ENCODE results near the gene TMEM150B. TPM values are rescaled to one million over a fixed set of nuclear protein-coding genes. Genes with fewer than 3 reads are reported as not detected.

TMEM150B gene
- total RNA-seq, 1 donor from 2014 or later = not detected

- H3K36me3 Mint-ChIP-seq (ENCODE audit: low read depth) = no peaks in the 10 kb centered on the region
- H3K27ac Mint-ChIP-seq (ENCODE audit: unreplicated experiment) = no peak overlapping the region
- TF ChIP-seq CTCF (IDR thresholded peaks at IDR 0.05) = no peak
- no peak overlapping the region for H3K4me3 Mint-ChIP-seq (ENCODE audit: unreplicated experiment)
- H3K4me1 Mint-ChIP-seq (ENCODE audit: low read depth) = peaks cover 4% of the 10 kb centered on the region
- DNase-seq (ENCODE audit: low spot score) = no peak
- peaks cover 3% of the 10 kb centered on the region for H3K9me3 Mint-ChIP-seq (ENCODE audit: low read depth)
- H3K27me3 Mint-ChIP-seq (ENCODE audit: low read depth) = peaks cover under 1% of the 10 kb centered on the region
Observed at GRCh38 chr19:55316646-55317045, 8.5 kb downstream of the TMEM150B start.

DNA sequence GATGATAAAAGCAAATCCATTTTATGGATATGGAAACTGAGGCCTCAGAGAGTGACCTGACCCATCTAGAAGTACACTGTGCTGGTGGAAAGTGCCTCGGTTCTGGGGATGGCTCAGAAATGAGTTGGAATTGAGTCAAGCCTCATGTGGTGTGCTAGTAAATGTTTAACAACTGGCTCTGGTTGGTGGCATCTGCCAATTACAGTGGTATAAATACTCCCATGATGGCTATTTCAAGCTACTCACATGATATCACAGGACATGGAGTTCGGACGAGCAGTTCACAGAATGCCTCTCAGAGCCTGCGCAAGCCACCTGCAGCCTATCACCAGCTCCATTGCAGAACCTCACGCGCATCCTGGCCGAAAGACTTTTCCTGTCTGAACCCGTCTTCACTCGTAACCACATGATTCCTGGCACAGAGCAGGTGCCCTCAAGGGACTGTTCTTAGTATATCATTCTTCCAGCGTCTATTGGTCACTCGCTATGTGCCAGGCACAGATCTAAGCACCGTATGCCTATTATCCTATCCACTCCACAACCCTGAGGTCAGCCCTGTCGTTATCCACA, 9.1 kb downstream of the TMEM150B start:
- TF ChIP-seq CTCF (IDR thresholded peaks at IDR 0.05) = no peak
- peaks cover 3% of the 10 kb centered on the region for H3K9me3 Mint-ChIP-seq (ENCODE audit: low read depth)
- DNase-seq (ENCODE audit: low spot score) = no peak
- no peaks in the 10 kb centered on the region for H3K36me3 Mint-ChIP-seq (ENCODE audit: low read depth)
- H3K4me3 Mint-ChIP-seq (ENCODE audit: unreplicated experiment) = no peak overlapping the region
- H3K27ac Mint-ChIP-seq (ENCODE audit: unreplicated experiment) = no peak overlapping the region
- H3K4me1 Mint-ChIP-seq (ENCODE audit: low read depth) = peaks cover 4% of the 10 kb centered on the region
- no peaks in the 10 kb centered on the region for H3K27me3 Mint-ChIP-seq (ENCODE audit: low read depth)

GRCh38 chr19:55314396-55314795, 10.7 kb downstream of the TMEM150B start:
- Mint-ChIP-seq H3K4me3 (ENCODE audit: unreplicated experiment) (no peak overlapping the region), H3K27me3 (ENCODE audit: low read depth) (no peaks in the 10 kb centered on the region), H3K36me3 (ENCODE audit: low read depth) (peaks cover 3% of the 10 kb centered on the region), H3K27ac (ENCODE audit: unreplicated experiment) (no peak overlapping the region), H3K9me3 (ENCODE audit: low read depth) (peaks cover 3% of the 10 kb centered on the region), H3K4me1 (ENCODE audit: low read depth) (no peaks in the 10 kb centered on the region)
- no peak for DNase-seq (ENCODE audit: low spot score)
- no peak for TF ChIP-seq CTCF (IDR thresholded peaks at IDR 0.05)

- Mint-ChIP-seq H3K27ac (ENCODE audit: unreplicated experiment) (no peak overlapping the region), H3K4me1 (ENCODE audit: low read depth) (no peaks in the 10 kb centered on the region), H3K36me3 (ENCODE audit: low read depth) (peaks cover 9% of the 10 kb centered on the region), H3K9me3 (ENCODE audit: low read depth) (peaks cover 3% of the 10 kb centered on the region), H3K4me3 (ENCODE audit: unreplicated experiment) (no peak overlapping the region), H3K27me3 (ENCODE audit: low read depth) (no peaks in the 10 kb centered on the region)
- no peak for TF ChIP-seq CTCF (IDR thresholded peaks at IDR 0.05)
- DNase-seq (ENCODE audit: low spot score) = no peak
Observed at GRCh38 chr19:55312621-55313512, 12.3 kb downstream of the TMEM150B start.

GRCh38 chr19:55311797-55312196, 13.3 kb downstream of the TMEM150B start:
- TF ChIP-seq CTCF (IDR thresholded peaks at IDR 0.05) = no peak
- no peak overlapping the region for H3K4me3 Mint-ChIP-seq (ENCODE audit: unreplicated experiment)
- DNase-seq (ENCODE audit: low spot score) = no peak
- H3K4me1 Mint-ChIP-seq (ENCODE audit: low read depth) = no peaks in the 10 kb centered on the region
- H3K36me3 Mint-ChIP-seq (ENCODE audit: low read depth) = peaks cover 12% of the 10 kb centered on the region
- H3K27ac Mint-ChIP-seq (ENCODE audit: unreplicated experiment) = no peak overlapping the region
- no peaks in the 10 kb centered on the region for H3K27me3 Mint-ChIP-seq (ENCODE audit: low read depth)
- H3K9me3 Mint-ChIP-seq (ENCODE audit: low read depth) = peaks cover 3% of the 10 kb centered on the region
